HG03108 (cell line): ENCODE data around the gene ABCB4.

ENCODE experiments used
- ATAC-seq: cut with Tn5 transposase; IDR thresholded peaks from one replicate; pipeline ENCODE4 v1.9.1; 2021; ENCODE audit warnings: moderate library complexity; ENCODE audit not compliant: unreplicated experiment

ABCB4 gene

DNA sequence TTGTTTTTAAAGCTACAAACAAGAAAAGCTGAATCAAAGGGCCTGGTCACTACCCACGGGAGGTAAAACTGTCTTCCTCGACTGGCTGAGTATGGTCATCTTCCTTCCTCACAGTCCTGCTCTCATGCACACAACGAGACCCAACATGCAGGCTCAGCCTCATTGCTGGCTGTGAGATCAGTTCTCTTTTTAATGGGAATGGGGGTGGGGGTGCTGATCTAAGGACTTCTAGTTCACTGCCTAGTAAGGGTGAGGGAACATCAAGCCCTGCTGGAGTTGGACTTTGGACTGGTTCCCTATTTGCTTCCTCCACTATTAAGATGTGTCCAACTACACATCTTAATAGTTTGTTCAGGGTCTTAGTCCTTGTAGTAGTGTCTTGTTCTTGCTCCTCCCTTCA is 48.2 kb downstream of the ABCB4 start:
- no peak for ATAC-seq

DNA sequence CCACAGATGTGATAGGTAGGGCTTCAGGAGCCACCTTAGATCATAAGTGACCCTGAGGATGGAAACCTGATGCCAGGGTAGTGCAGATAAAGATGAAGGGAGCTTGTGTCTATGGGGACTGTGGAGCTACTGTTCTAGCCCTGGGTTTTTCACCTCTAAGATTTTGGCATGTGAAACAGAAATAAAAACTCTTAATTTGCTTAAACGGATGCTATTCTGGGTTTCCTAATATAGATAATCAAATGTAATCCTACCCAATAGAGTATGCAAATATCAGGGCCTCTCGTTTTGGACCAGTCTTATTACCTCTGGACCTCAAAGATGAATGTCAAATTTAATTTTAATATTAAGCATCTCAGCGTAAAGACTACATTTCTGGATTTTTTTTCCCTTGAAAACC is 49.3 kb downstream of the ABCB4 start:
- ATAC-seq, result no peak

DNA sequence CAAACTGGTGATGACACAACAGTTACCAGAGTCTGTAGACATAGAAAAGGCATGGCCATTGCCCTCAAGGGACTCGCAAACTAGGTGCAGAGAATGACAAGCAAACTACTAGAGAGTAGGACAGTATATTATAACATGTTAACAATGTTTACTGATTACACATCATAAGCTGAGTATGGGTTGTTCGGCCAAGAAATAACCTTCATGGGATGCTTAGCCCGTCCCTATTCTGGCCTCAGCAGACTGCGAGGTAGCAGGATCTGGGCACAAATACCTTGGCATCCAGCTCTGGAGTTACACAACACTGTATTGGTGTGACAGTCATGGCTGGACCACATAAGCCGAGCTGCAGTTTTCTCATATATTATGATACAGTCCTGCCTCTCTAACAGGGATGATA is 51.4 kb downstream of the ABCB4 start:
- ATAC-seq, result no peak

DNA sequence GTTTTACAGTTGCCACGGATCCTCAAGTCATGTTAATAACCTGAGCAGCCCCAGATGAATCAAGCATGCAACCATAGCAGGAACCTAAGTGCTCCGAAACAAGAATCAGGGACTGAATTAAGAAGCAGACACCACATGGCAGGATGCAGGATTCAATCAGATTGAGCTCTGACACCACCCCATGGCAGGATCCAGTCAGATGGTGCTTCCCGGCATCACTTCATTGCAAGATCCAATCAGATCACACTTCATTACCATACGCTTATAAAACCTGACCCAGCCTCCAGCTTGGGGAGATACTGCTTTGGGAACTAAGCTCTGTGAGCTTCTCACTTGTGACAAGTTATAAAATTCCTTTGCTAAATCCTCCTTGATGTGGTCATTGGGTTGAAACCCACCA is 55.3 kb downstream of the ABCB4 start:
- no peak for ATAC-seq

DNA sequence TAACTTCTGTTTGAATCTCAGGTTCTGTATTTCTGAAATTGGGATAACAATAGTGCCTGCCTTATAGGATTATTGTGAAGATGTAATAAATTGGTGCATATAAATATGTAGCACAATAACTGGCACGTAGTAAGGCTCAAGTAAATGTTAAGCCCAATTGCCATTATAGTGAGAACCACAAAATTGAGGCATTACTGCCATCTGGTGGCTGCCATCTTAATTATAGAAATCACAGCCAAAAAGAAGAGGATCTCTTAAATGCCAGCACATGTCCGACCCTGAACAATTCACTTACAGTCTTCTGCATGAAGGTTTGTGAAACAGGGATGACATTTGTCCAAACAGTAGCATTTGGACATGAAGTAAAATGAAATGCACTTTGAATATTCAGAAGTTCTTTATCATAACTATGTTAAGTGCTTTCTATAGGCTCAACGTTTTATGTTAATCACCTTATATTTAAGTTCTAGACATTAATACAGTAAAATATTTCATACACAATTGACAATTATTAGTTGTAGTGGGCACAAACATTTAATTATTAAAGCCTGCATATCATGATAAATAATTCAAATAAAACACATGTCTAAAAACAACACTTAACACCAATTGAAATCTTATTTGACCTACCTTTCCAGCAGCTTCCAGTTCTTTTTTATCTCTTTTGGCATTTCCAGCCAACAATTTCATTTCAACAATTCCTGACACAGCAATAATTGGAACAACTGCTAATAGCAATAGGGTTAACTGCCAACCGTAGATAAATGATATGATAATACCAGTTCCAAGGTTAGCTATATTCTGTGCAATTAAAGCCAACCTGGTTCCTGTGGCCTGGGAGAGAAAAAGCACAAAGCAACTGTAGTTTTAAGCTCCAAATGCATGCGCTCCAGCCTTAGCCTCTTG is 58.5 kb downstream of the ABCB4 start:
- peak; percentile 69 for ATAC-seq

DNA sequence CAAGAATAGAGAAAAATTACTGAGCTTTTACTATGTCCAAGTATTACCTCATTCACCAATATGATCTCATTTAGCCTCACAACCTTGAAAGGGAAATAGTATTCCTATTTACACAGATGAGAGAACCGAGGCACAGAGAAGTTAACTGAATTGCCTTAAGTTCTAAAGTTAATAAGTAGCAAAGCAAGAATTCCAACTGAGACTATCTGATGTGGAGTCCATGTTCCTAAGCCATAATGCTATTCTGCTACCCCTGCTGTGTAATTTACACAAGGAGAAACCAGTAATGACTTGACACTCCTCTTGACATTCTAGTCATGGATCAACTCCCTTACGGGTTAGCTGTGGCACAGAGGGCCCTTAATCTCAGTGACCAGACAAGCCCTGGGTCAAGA is 60.7 kb downstream of the ABCB4 start:
- ATAC-seq, result no peak

DNA sequence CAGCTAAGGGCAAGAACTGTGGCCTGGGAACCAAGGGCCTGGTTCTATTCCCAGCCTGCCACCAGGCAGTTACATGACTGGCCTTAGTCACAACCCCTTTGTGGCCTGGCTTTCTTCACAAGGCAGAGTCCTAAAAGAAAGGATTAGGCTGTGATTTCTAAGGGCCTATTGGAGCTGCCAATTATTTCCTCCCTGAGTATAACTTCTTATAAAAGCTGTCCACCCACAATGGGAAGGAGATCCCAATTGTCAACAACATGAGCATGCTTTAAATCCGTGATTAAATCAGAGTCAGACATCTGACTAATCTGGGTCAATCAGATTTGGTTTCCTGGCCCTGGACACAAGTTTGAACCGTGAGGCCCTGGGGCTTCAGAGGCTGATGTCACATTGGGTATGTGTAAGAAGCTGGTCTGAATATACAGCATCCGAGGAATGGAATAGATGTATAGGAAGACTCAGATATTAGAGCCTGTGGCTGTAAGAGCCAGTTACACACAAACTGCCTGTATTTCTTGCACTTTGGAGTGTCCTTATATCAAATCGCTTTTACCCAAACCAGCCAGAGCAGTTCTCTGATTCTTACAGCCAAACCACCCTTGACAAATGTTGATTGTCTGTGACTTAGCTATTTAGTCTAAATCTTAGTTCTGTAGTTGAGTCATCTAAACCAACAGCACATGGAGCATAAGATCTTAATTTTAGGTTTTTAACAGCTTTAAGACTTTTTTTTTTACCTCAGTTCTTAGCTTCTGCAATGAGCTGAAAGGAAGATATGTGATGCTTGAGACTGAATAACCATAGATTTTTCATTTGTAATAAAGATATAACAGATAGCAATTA is 61.3 kb downstream of the ABCB4 start:
- ATAC-seq, result no peak

DNA sequence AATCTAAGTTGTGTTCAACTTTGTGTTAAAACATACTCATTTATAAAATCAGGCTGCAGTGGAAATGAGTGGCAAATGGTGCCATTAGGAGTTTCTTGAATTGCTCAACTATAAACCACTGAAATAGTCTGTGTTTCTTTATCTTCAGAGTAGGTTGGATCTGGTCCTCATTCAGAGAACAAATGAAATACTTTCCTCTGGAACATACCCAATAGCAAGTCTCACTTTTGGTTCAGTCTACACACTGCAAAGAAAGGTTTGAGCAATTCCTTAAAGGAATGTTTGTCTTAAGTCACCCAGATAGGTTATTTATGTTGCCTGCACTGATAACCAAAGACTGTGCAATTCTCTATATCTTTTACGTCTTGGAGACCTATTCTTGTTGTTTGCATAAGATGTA is 62.5 kb downstream of the ABCB4 start:
- no peak for ATAC-seq

DNA sequence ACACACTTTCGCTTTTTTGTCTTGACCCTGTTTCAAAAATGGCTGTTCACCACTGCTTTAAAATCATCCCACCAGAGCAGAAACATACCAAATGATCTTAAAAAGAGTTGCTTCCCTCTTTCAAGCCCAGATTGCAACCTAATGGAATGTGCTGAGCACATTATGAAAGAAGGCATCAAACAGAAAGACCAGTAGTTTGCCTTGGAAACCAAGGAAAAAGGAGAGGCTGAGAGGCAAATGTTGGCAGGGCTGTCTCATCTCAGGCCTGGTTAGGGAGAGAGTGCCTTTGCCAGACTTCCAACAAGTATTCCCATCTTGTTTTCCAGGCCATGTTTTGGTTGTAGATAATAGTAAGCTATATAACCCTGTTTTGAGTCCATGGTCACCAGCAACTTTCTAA is 64.3 kb downstream of the ABCB4 start:
- ATAC-seq, result no peak

DNA sequence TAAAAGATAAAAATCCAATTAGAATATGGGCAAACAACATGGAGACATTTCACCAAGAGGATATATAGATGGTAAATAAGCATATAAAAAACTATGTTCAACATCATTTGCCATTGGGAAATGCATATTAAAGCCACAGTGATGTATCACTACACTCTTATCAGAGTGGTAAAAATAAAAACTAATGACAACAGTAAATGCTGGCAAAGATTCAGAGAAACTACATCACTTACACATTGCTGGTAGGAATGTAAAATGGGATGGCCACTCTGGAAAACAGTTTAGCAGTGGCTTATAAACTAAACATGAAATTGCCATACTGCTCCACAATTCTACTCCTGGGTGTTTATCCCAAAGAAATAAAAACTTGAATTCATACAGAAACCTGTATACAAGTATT is 70.8 kb downstream of the ABCB4 start:
- no peak for ATAC-seq

DNA sequence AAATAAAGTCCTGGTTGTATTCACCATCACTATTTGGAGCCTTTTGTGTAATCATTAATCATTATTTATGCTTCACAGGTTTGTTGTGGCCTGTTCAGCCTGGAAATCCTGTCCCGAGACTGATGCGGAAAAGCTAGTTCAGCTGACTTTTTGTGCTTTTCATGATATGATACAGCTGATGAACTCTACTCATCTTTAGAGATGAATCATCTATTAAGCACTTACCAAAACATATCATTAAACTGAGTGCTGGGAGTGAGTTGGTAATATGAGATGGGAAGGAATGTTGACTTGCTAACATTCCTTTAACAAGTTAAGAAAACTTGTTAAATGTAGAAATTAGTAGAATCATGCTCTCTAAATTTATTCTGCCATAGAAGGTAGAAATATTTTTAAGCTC is 77.0 kb downstream of the ABCB4 start:
- no peak for ATAC-seq

DNA sequence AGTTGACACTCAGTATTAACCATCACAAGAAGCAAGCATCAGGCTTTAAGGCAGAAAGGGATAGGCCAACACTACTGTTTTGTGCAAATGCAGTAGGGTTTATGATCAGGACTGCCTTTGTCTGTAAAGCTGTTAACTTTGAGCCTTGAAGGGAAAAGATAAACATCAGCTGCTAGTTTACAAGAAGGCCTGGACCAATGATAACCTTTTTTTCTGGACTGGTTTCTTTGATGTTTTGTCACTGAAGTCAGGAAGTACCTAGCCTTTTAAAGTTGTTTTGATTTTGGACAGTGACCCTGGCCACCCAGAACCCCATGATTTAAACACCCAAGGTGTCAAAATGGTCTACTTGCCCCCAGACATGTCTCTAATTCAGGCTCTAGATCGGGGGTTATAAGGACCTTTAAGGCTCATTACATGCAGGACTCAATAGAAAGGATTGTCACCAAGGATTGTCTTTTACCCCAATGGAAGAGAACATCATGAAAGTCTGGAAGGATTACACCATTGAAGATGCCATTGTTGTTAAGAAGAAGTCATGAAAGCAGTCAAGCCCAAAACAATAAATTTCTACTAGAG is 79.9 kb downstream of the ABCB4 start:
- ATAC-seq, result no peak

DNA sequence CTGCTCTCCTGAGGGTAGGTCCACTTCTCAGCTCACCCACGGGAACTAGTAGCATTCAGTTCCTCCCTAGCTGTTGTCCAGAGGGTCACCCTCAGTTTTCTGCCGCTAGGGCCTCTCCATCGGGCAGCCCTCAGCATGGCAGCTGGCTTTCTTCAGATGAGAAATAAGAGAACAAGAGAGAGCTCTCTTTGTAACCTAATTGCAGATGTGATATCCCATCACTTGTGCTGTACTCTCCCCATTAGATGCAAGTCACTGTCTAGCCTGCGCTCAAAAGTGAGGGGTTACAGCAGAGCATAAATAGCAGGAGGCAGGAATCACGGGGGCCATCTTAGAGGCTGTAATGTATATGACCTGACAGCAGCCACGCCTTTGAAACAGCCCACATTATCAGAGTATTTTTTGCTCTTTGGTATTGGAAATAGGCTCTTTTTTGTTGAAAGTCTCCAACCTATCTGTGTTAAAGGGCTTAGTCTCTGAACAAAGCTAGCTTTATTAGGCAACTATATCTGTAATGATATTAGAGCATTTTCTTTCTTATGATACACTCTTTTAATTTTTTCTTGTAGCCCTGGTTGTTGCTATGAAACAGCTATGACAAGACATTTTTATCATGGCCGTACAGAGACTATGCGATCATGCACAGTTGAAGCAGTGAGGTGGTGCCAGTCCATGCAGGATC is 84.3 kb downstream of the ABCB4 start:
- no peak for ATAC-seq

DNA sequence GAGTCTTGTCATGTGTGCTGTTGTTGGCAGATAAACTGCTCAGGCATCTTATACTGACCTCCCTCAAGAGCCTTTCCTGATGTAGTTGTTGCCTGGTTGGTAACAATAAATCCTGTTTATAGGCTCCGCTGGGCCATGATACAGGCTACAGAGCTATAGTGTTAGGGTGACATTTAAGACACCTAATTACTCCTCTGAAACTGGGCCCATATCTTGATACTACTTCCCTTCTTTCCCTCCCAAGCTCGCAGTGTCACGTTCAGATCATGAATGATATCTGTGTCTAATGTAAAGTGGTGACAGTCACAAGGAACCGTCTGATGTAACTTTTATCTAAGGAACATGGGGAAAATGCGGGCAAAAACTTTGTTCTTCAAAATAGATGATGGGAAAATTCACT is 94.6 kb downstream of the ABCB4 start:
- no peak for ATAC-seq

DNA sequence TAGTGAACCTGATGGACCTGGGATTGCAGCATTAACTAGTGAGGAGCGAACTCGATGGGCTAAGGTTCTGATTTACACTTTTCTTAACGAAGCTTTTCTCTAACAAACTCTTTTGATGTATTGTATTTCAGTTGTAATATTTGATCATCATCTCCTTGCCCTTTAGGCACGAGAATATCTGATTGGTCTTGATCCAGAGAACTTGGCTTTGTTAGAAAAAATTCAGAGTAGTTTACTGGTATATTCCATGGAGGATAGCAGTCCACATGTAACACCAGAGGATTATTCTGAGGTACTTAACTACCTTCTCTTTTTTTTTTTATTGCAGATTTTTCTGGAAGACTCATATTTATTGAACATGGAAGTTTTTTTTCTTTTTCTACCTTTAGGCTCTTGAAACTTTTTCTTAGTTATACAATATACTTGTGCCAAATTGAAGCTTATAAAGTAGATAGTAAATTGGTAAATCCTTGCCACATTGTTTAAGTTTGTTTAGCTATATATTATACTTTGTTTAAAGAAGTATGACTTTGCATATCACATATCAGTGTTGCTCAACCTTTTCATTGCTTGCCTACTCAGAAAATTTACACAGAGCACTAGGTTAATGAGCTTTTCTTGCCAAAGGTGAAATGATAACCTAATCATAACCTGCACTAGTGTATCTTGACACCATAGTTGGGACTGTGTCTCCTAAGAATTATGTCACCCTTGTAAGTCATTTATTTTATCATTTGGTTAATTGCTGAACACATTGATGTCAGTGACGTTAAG is 99.6 kb downstream of the ABCB4 start:
- ATAC-seq, result no peak

DNA sequence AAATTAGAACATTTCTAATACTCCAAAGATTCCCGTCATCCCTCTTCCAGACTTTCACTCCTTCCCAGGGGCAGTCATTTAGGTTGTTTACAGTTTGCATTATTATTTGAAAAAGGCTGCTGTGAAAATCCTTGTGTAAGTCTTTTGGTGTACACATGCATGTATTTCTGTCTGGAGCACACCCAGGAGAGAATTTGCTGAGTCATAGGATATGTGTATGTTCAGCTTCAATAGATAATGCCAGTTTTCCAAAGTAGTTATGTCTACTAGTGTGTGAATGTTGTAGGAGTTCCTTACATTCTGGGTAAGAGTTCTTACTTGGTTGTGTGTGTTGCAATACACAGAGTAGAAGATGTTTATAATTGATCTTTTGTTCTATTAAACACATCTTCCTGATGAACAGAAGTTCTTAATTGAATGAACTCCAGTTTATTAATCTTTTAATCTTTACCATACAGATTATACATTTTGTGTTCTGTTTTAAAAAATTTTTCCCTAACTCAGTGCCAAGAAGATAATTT is 104.8 kb downstream of the ABCB4 start:
- no peak for ATAC-seq

DNA sequence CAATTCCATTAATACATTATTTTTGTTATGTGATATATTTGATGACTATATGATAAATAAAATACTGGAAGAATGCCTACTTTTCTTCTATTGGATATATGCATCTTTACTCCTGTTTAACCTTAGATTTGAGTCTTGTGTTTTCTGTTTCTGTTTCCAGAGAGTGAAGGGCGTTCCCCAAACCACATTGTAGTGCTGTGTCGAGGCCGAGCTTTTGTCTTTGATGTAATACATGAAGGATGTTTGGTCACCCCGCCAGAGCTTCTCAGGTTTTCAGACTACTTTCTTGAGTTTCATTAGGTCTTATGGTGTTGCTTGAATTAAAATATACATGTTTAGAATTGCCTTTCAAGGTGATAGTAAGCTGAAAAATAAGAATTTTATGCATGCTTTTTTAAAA is 106.3 kb downstream of the ABCB4 start:
- ATAC-seq, result no peak

DNA sequence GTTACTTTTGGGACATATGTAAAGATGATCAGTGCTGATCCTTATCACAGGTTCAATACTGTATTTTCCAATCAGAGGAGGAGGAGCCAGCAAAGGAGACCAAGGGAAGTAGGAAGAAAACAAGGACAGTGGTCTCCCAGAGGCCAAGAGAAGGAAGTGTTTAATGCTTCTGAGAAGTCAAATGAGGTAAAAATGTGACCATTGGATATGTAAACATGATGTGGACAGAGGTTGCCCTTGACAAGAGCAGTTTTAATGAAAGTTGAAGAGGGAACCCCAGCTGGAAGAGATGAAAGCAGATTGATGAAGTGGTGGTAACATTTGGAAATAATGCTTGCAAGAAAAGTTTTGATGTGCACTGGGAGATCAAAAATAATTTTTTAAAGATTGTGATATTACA is 111.2 kb downstream of the ABCB4 start:
- ATAC-seq, result no peak

DNA sequence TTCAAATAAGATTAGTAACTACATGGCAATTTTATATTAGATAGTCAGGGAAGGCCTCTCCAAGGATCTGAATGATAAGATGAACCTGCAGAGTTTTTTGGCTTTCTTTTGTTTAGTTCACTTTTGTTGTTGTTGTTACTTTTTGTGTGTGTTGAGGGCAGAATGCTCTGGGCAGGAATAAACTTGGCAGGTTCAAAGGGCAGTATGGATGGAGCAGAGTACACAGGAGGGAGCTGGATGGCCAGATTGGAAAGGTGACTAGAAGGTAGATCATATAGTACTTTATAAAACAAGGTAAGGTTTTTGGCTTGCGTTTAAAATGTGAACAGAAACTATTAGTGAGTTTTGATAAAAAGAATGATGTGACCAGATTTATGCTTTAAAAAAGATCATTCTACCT is 112.1 kb downstream of the ABCB4 start:
- no peak for ATAC-seq

DNA sequence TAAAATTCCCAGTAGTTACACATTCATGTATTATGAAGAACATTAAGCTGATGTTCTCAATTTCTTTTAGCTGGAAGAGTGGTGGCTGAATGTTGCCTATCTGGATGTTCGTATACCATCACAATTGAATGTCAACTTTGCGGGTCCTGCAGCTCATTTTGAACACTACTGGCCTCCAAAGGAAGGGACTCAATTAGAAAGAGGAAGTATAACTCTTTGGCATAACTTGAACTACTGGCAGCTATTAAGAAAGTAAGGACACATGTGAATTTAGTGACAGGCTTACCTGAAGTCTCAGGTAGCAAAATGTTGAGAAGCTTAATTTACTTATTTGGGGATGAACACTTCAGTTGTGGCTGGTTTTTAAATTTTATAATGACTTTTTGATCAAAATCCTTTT is 114.2 kb downstream of the ABCB4 start:
- ATAC-seq, result no peak
